Spleen (tissue), 11 donors: Measurements from ENCODE around the gene R3HCC1L. TPM values are rescaled to one million over a fixed set of nuclear protein-coding genes. Genes with fewer than 3 reads are reported as not detected.
A peak's percentile ranks its signal among the peaks of the same experiment; 100 is the strongest.

ENCODE experiments used
- DNase-seq: peaks from one replicate; pipeline ENCODE4 v3.0.0-alpha.2; 2020
- H3K27ac ChIP-seq, 8 donors: fragments of 200-600 bp; sonication (generic) in 7 of 8; 1 replicate in 4 of 8; 2 replicates in 4 of 8; pipeline versions ENCODE4 v1.5.0 to v1.8.0; 2016 to 2021; ENCODE audit warnings: inconsistent platforms in 4 of 8, mild to moderate bottlenecking in 4 of 8, moderate library complexity in 1 of 8
- H3K27me3 ChIP-seq, 7 donors: fragments of 200-600 bp; sonication (generic) in 6 of 7; replicated peaks in 1 of 7; 1 replicate in 4 of 7; 2 replicates in 3 of 7; pipeline versions ENCODE4 v1.5.0 to v1.8.0; 2016 to 2021; ENCODE audit warnings: inconsistent platforms in 3 of 7, mild to moderate bottlenecking in 1 of 7
- H3K36me3 ChIP-seq, 6 donors: fragments of 200-600 bp; sonication (generic) in 5 of 6; 1 replicate in 4 of 6; 2 replicates in 2 of 6; pipeline versions ENCODE4 v1.5.0 to v1.8.0; 2016 to 2021; ENCODE audit warnings: inconsistent platforms in 2 of 6
- H3K4me1 ChIP-seq, 6 donors: fragments of 200-600 bp; sonication (generic) in 5 of 6; 1 replicate in 3 of 6; 2 replicates in 3 of 6; pipeline versions ENCODE4 v1.5.0 to v1.8.0; 2016 to 2021; ENCODE audit warnings: inconsistent platforms in 3 of 6
- H3K4me3 ChIP-seq, 8 donors: fragments of 200-600 bp; sonication (generic) in 7 of 8; 1 replicate in 4 of 8; 2 replicates in 4 of 8; pipeline versions ENCODE4 v1.5.0 to v1.8.0; 2016 to 2021; ENCODE audit warnings: inconsistent platforms in 4 of 8, mild to moderate bottlenecking in 4 of 8, moderate library complexity in 2 of 8
- H3K9me3 ChIP-seq, 8 donors: fragments of 200-600 bp; sonication (generic) in 7 of 8; 1 replicate in 4 of 8; 2 replicates in 4 of 8; pipeline versions ENCODE4 v1.5.0 to v1.8.0; 2016 to 2021; ENCODE audit warnings: inconsistent platforms in 4 of 8
- CTCF ChIP-seq, 11 experiments: fragments of 200-600 bp in 7 of 11; fragments of 450-650 bp in 4 of 11; sonication (generic) in 4 of 11; IDR thresholded peaks in 8 of 11; conservative IDR thresholded peaks in 3 of 11; 1 replicate in 7 of 11; 2 replicates in 4 of 11; pipeline versions ENCODE4 v1.4.0 to v1.8.0; 2016 to 2021; ENCODE audit warnings: antibody characterized with exemption in 11 of 11, inconsistent platforms in 4 of 11, mild to moderate bottlenecking in 1 of 11
- POLR2A ChIP-seq, 3 donors: fragments of 450-650 bp; IDR thresholded peaks; one replicate each; pipeline ENCODE4 v1.5.1; 2017; ENCODE audit warnings: antibody characterized with exemption in 3 of 3, mild to moderate bottlenecking in 1 of 3
- POLR2AphosphoS5 ChIP-seq, 3 donors: sonication (generic); formaldehyde crosslinking; IDR thresholded peaks; one replicate each; pipeline ENCODE4 v1.5.1; 2017; ENCODE audit warnings: antibody characterized with exemption in 3 of 3
- WGBS, 5 donors: extraction: QIAGEN DNeasy Blood & Tissue Kit in 3 of 5; methylation state at CpG; one replicate each; pipeline versions ENCODE4 v1.1.5 to v1.1.7; 2013 to 2018; 5-methylcytosine and 5-hydroxymethylcytosine counted together
- intact Hi-C: fragments of 100-400 bp; cut with DNase I; formaldehyde crosslinking; loops from one replicate; pipeline ENCODE4 v1.15.0; 2023; ENCODE audit warnings: low total_unique reads
- polyA plus RNA-seq, 3 donors: library from polyadenylated mRNA; stranded (reverse); fragments of 200-250 nt; gene quantifications; one replicate each; pipeline ENCODE4 v1.2.1, GENCODE V29; 2013
- total RNA-seq, 7 donors: library from RNA; depleted of rRNA in 3 of 7; stranded (reverse); fragments of >200 nt in 3 of 7; fragmentation: NEBNext Ultra II Directional in 4 of 7; extraction: Animal tissue kit (Norgen Biotek cat#: 25700) in 4 of 7; gene quantifications; one replicate each; pipeline versions ENCODE4 v1.1.0 to v1.2.1, GENCODE V29; 2016 to 2021
- donor health status: healthy with polysubstance abuse.
- donor health status: DM: no; HTN: no; CAD: no; lungs with moderate emphysema.
- donor health status: DM: no; HTN: no; CAD: no.
- donor health status: Bipolar disorder and iron deficiency.
- donor health status: healthy.
- donor health status: DM: no; HTN: no; CAD: no.
- donor health status: DM: yes; HTN: yes; CAD: no.

The R3HCC1L gene
- total and polyA plus RNA-seq, 10 donors = 9.0 to 21.2 (median 18.5) TPM

- Histone ChIP-seq H3K27ac (peak overlapping the region in 3 of 8 donors; percentile 34 to 60 (median 50)), H3K9me3 (no peaks in the 10 kb centered on the region), H3K4me3 (no peak overlapping the region), H3K4me1 (peaks cover 0 to 15% (median 3%) of the 10 kb centered on the region in 6 donors), H3K36me3 (peaks cover 0 to 38% (median 0%) of the 10 kb centered on the region in 6 donors), H3K27me3 (no peaks in the 10 kb centered on the region)
- DNase-seq = peak; percentile 72
- intact Hi-C loops = no loop called here
- TF ChIP-seq POLR2AphosphoS5 (IDR thresholded peaks at IDR 0.05) (peak in 1 of 3 donors; percentile 15), CTCF (IDR thresholded peaks at IDR 0.05 in 8 of 11, conservative IDR thresholded peaks at IDR 0.05 in 3 of 11) (no peak)
- WGBS, 5 donors = 67 to 83% (median 75%) methylated on average over 13 to 14 of the region's 14 CpGs
Observed at GRCh38 chr10:98259606-98260315, 125.3 kb downstream of the R3HCC1L start.

- intact Hi-C loops = no loop called here
- WGBS, 5 donors = 60 to 79% (median 73%) methylated on average over 9 of the region's 9 CpGs
- no peaks in the 10 kb centered on the region for H3K9me3 ChIP-seq
Observed at GRCh38 chr10:98260350-98260749, 125.9 kb downstream of the R3HCC1L start.

GRCh38 chr10:98260752-98261151 lies 126.3 kb downstream of the R3HCC1L start:
- TF ChIP-seq CTCF (IDR thresholded peaks at IDR 0.05 in 8 of 11, conservative IDR thresholded peaks at IDR 0.05 in 3 of 11) = no peak
- TF ChIP-seq POLR2A (IDR thresholded peaks at IDR 0.05) = no peak
- peak in 1 of 3 donors; percentile 45 for TF ChIP-seq POLR2AphosphoS5 (IDR thresholded peaks at IDR 0.05)
- WGBS, 5 donors = 93 to 98% (median 95%) methylated on average over 13 to 14 of the region's 14 CpGs
- DNase-seq = peak; percentile 70
- Histone ChIP-seq H3K4me1 (peaks cover 0 to 11% (median 3%) of the 10 kb centered on the region in 6 donors), H3K36me3 (peaks cover 0 to 30% (median 0%) of the 10 kb centered on the region in 6 donors), H3K27ac (no peak overlapping the region), H3K27me3 (peaks cover 0 to under 1% (median 0%) of the 10 kb centered on the region in 7 donors), H3K4me3 (no peak overlapping the region), H3K9me3 (no peaks in the 10 kb centered on the region)
- intact Hi-C loops = no loop called here

More at GRCh38 chr10:98260350-98260749, 125.9 kb downstream of the R3HCC1L start:
- no peak for DNase-seq
- TF ChIP-seq CTCF (IDR thresholded peaks at IDR 0.05 in 8 of 11, conservative IDR thresholded peaks at IDR 0.05 in 3 of 11) (no peak), POLR2AphosphoS5 (IDR thresholded peaks at IDR 0.05) (no peak), POLR2A (IDR thresholded peaks at IDR 0.05) (no peak)
- Histone ChIP-seq H3K4me3 (no peak overlapping the region), H3K4me1 (peaks cover 0 to 14% (median 3%) of the 10 kb centered on the region in 6 donors), H3K27ac (peak overlapping the region in 1 of 8 donors; percentile 50), H3K27me3 (no peaks in the 10 kb centered on the region), H3K36me3 (peaks cover 0 to 34% (median 0%) of the 10 kb centered on the region in 6 donors)
